Glutamatergic neuron (in vitro differentiated cells): ENCODE measurements around the gene ST7L. TPM values are rescaled to one million over a fixed set of nuclear protein-coding genes. Genes with fewer than 3 reads are reported as not detected.
A peak's percentile ranks its signal among the peaks of the same experiment; 100 is the strongest.

Source experiments
- DNase-seq: peaks from one replicate; pipeline ENCODE4 v3.0.0; 2022
- H3K27ac Mint-ChIP-seq: one replicate; pipeline ENCODE4 v1.8.0; 2020; ENCODE audit warnings: mild to moderate bottlenecking, mixed read lengths, inconsistent platforms; ENCODE audit not compliant: unreplicated experiment
- H3K27me3 Mint-ChIP-seq: one replicate; pipeline ENCODE4 v1.8.0; 2020; ENCODE audit warnings: mild to moderate bottlenecking, moderate library complexity, mixed read lengths, inconsistent platforms; ENCODE audit not compliant: unreplicated experiment
- H3K36me3 Mint-ChIP-seq: one replicate; pipeline ENCODE4 v1.8.0; 2020; ENCODE audit warnings: mild to moderate bottlenecking, mixed read lengths, inconsistent platforms; ENCODE audit not compliant: unreplicated experiment
- H3K4me1 Mint-ChIP-seq: one replicate; pipeline ENCODE4 v1.8.0; 2020; ENCODE audit warnings: mild to moderate bottlenecking, low read depth, mixed read lengths, inconsistent platforms; ENCODE audit not compliant: unreplicated experiment
- H3K4me3 Mint-ChIP-seq: one replicate; pipeline ENCODE4 v1.8.0; 2020; ENCODE audit warnings: mild to moderate bottlenecking, mixed read lengths, inconsistent platforms; ENCODE audit not compliant: unreplicated experiment
- H3K9me3 Mint-ChIP-seq: one replicate; pipeline ENCODE4 v1.8.0; 2020; ENCODE audit warnings: mild to moderate bottlenecking, moderate library complexity, mixed read lengths, inconsistent platforms; ENCODE audit not compliant: unreplicated experiment
- total RNA-seq: library from RNA; stranded (reverse); fragmentation: NEBNext Ultra II Directional; extraction: Animal tissue kit (Norgen Biotek cat#: 25700); gene quantifications from one replicate; pipeline ENCODE4 v1.2.1, GENCODE V29; 2021; ENCODE audit not compliant: unreplicated experiment
- TF ChIP-seq, protein P1 (sequence below): fragments of 200-600 bp; sonication (generic); IDR thresholded peaks from one replicate; pipeline ENCODE4 v1.5.0; 2021; ENCODE audit not compliant: partially characterized antibody, unreplicated experiment

The ST7L gene
- total RNA-seq, 1 donor from 2014 or later = 28.3 TPM

- TF ChIP-seq, protein P1, sequence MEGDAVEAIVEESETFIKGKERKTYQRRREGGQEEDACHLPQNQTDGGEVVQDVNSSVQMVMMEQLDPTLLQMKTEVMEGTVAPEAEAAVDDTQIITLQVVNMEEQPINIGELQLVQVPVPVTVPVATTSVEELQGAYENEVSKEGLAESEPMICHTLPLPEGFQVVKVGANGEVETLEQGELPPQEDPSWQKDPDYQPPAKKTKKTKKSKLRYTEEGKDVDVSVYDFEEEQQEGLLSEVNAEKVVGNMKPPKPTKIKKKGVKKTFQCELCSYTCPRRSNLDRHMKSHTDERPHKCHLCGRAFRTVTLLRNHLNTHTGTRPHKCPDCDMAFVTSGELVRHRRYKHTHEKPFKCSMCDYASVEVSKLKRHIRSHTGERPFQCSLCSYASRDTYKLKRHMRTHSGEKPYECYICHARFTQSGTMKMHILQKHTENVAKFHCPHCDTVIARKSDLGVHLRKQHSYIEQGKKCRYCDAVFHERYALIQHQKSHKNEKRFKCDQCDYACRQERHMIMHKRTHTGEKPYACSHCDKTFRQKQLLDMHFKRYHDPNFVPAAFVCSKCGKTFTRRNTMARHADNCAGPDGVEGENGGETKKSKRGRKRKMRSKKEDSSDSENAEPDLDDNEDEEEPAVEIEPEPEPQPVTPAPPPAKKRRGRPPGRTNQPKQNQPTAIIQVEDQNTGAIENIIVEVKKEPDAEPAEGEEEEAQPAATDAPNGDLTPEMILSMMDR = no peak
- Mint-ChIP-seq H3K27me3 (peaks cover 21% of the 10 kb centered on the region), H3K4me3 (no peak overlapping the region), H3K9me3 (peaks cover 2% of the 10 kb centered on the region), H3K27ac (no peak overlapping the region), H3K4me1 (peaks cover 2% of the 10 kb centered on the region), H3K36me3 (no peaks in the 10 kb centered on the region)
- no peak for DNase-seq
Observed at GRCh38 chr1:112510340-112510739, 108.6 kb downstream of the ST7L start.

DNA sequence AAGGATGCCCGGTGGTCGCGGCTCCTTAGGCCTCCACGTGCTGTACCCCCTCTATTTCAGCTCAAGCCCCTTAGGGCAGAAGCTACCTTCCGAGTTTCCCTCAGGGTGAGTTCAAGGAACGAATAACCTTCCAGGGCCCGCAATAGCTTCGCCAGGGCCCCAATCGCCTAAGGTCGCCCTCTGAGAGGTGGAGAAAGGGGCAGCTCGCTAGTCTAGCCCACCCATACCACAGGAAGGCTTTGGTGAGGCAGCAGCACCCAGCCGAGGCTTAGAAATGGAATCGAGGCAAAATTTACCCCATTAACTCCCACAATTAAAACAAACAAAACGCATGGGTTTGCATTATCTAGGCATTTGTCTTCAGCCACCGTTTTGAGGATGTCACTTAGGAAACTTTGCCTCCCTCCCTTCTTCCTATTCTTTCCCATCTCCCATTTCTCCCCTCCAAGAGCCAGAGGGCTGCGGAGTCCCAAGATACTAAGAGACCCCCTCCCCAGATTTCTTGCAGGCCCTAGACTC, 109.2 kb downstream of the ST7L start:
- TF ChIP-seq, protein P1 = no peak
- H3K27me3 Mint-ChIP-seq = peaks cover 21% of the 10 kb centered on the region
- peaks cover 2% of the 10 kb centered on the region for H3K9me3 Mint-ChIP-seq
- no peaks in the 10 kb centered on the region for H3K36me3 Mint-ChIP-seq
- H3K27ac Mint-ChIP-seq = no peak overlapping the region
- peaks cover 2% of the 10 kb centered on the region for H3K4me1 Mint-ChIP-seq
- DNase-seq = no peak
- peak overlapping the region; percentile 57 for H3K4me3 Mint-ChIP-seq

- Mint-ChIP-seq H3K4me3 (peak overlapping the region; percentile 57), H3K4me1 (peaks cover 2% of the 10 kb centered on the region), H3K9me3 (peaks cover 2% of the 10 kb centered on the region), H3K36me3 (no peaks in the 10 kb centered on the region), H3K27me3 (peaks cover 23% of the 10 kb centered on the region), H3K27ac (no peak overlapping the region)
- TF ChIP-seq, protein P1 = no peak
- DNase-seq = peak; percentile 42
Observed at GRCh38 chr1:112509005-112509659, 109.8 kb downstream of the ST7L start.

- no peak within 1 kb of the TSS for H3K27ac Mint-ChIP-seq
- peaks cover 2% of the 10 kb centered on the region for H3K4me1 Mint-ChIP-seq
- TF ChIP-seq, protein P1 = no peak
- peaks cover 22% of the 10 kb centered on the region for H3K27me3 Mint-ChIP-seq
- H3K36me3 Mint-ChIP-seq = no peaks in the 10 kb centered on the region
- peak within 1 kb of the TSS; percentile 78 for H3K4me3 Mint-ChIP-seq
- peaks cover 2% of the 10 kb centered on the region for H3K9me3 Mint-ChIP-seq
- peak; percentile 55 for DNase-seq
Observed at GRCh38 chr1:112508278-112509004, 110.5 kb downstream of the ST7L start, which contains the start of gene WNT2B. Gene WNT2B, plus strand, starts transcription at chr1:112508965. Its CDS starts 298 bp downstream, at chr1:112509263.

- Mint-ChIP-seq H3K27me3 (peaks cover 27% of the 10 kb centered on the region), H3K36me3 (no peaks in the 10 kb centered on the region), H3K27ac (no peak overlapping the region), H3K4me1 (peaks cover 2% of the 10 kb centered on the region), H3K9me3 (peaks cover 2% of the 10 kb centered on the region), H3K4me3 (peak overlapping the region; percentile 78)
- TF ChIP-seq, protein P1 = no peak
- peak; percentile 47 for DNase-seq
Observed at GRCh38 chr1:112507921-112508277, 111.0 kb downstream of the ST7L start.
